ENCODE measurements around the gene CBLC.

The CBLC gene

DNA sequence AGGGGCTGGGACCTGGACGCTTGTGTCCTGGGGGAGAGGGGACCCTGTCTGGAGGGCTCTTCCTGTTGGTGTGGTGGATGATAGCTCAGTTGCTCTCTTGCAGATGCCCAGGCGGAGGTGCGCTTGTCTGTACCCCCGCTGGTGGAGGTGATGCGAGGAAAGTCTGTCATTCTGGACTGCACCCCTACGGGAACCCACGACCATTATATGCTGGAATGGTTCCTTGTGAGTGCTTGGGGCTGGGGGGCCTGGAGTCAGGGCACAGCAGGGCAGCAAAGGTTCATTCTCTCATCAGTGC is 33.4 kb downstream of the CBLC start:
- H3K9me3 ChIP-seq (ENCODE audit: control insufficient read depth, insufficient read depth, low read depth, low read length): no peaks in the 10 kb centered on the region
- H3K27ac ChIP-seq (ENCODE audit: extremely low read depth, low read depth, low read length): no peak overlapping the region
- H3K4me3 ChIP-seq (ENCODE audit: low read depth, low read length): no peak overlapping the region
- ChIA-PET POLR2A (interaction anchor here (0.5 kb wide), 1 partner anchor 35 kb away, joined by 3 read pairs; no protein-coding TSS in a partner anchor), CTCF (interaction anchor here (0.6 to 0.7 kb wide), 2 partner anchors 120 to 224 kb away, joined by 3 read pairs; no protein-coding TSS in a partner anchor)
- peaks cover 8% of the 10 kb centered on the region for H3K4me1 ChIP-seq (ENCODE audit: control insufficient read depth, insufficient read depth, low read length)
- TF ChIP-seq ZNF76 (tag by site-specific recombination; IDR thresholded peaks at IDR 0.05; ENCODE audit: borderline replicate concordance, low read depth): no peak
- TF ChIP-seq ZNF544 (tag by site-specific recombination; IDR thresholded peaks at IDR 0.05): no peak
- TF ChIP-seq ZNF341 (tag by site-specific recombination; IDR thresholded peaks at IDR 0.05; ENCODE audit: low read depth): no peak
- TF ChIP-seq ZNF449 (tag by site-specific recombination; IDR thresholded peaks at IDR 0.05): no peak
- TF ChIP-seq EGR2 (tag by site-specific recombination; IDR thresholded peaks at IDR 0.05; ENCODE audit: low read depth): no peak
- no peak for TF ChIP-seq HOXC10 (CRISPR knock-in tag; IDR thresholded peaks at IDR 0.05)
- TF ChIP-seq PRDM1 (tag by site-specific recombination; IDR thresholded peaks at IDR 0.05): no peak
- TF ChIP-seq ZNF530 (tag by site-specific recombination; IDR thresholded peaks at IDR 0.05; ENCODE audit: low read depth): no peak
- TF ChIP-seq SETDB1 (IDR thresholded peaks at IDR 0.05; ENCODE audit: insufficient read length, low read length): no peak
- no peak for TF ChIP-seq ZFHX2 (tag by site-specific recombination; conservative IDR thresholded peaks at IDR 0.05)
- TF ChIP-seq ZNF660 (tag by site-specific recombination; IDR thresholded peaks at IDR 0.05): no peak
- no peak for TF ChIP-seq ZNF175 (tag by site-specific recombination; IDR thresholded peaks at IDR 0.05)
- no peak for TF ChIP-seq ZNF394 (tag by site-specific recombination; IDR thresholded peaks at IDR 0.05; ENCODE audit: borderline replicate concordance)
- TF ChIP-seq ZNF571 (tag by site-specific recombination; IDR thresholded peaks at IDR 0.05): no peak
- TF ChIP-seq ZBTB11 (tag by site-specific recombination; conservative IDR thresholded peaks at IDR 0.05; ENCODE audit: low read depth): no peak
- H3K36me3 ChIP-seq (ENCODE audit: control insufficient read depth in 2 of 2, insufficient read depth in 1 of 2, low read length in 2 of 2): peaks cover 0 to 21% of the 10 kb centered on the region in 2 experiments; a peak in 1 of 3 replicates

DNA sequence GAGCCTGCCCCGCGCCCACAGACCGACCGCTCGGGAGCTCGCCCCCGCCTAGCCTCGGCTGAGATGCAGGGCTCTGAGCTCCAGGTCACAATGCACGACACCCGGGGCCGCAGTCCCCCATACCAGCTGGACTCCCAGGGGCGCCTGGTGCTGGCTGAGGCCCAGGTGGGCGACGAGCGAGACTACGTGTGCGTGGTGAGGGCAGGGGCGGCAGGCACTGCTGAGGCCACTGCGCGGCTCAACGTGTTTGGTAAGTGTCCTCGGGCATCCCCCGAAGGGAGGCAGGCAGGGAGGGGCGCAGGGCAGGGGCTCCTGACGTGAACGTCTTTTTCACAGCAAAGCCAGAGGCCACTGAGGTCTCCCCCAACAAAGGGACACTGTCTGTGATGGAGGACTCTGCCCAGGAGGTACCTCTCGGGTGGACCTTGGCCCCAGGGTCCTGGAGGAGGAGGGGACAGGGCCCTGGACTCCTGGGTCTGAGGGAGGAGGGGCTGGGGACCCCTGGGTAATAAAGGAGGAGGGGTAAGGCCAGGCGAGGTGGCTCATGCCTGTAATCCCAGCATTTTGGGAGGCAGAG is 34.5 kb downstream of the CBLC start:
- TF ChIP-seq ZNF785 (tag by site-specific recombination; IDR thresholded peaks at IDR 0.05) (no peak), ZNF37A (tag by site-specific recombination; IDR thresholded peaks at IDR 0.05) (no peak), ZNF701 (tag by site-specific recombination; IDR thresholded peaks at IDR 0.05) (no peak), ZNF530 (tag by site-specific recombination; IDR thresholded peaks at IDR 0.05; ENCODE audit: low read depth) (no peak), ZNF544 (tag by site-specific recombination; IDR thresholded peaks at IDR 0.05) (no peak), ZNF837 (tag by site-specific recombination; IDR thresholded peaks at IDR 0.05) (no peak), ZFP3 (tag by site-specific recombination; IDR thresholded peaks at IDR 0.05; ENCODE audit: low read depth) (no peak), HOXA7 (CRISPR knock-in tag; IDR thresholded peaks at IDR 0.05; ENCODE audit: borderline replicate concordance) (no peak), ZNF132 (tag by site-specific recombination; IDR thresholded peaks at IDR 0.05; ENCODE audit: borderline replicate concordance) (no peak), ZNF843 (tag by site-specific recombination; IDR thresholded peaks at IDR 0.05) (no peak), PRDM1 (tag by site-specific recombination; IDR thresholded peaks at IDR 0.05) (no peak)
- POLR2A ChIA-PET: interaction anchor here (1.0 kb wide), 1 partner anchor 34 kb away, joined by 3 read pairs; the partner anchor contains the start of gene NECTIN2
- H3K4me3 ChIP-seq (ENCODE audit: low read depth, low read length): no peak overlapping the region
- H3K27ac ChIP-seq (ENCODE audit: extremely low read depth, low read depth, low read length): no peak overlapping the region
- CTCF ChIA-PET: no interaction called here
- no peaks in the 10 kb centered on the region for H3K9me3 ChIP-seq (ENCODE audit: control insufficient read depth, insufficient read depth, low read depth, low read length)
- peaks cover 0 to 21% of the 10 kb centered on the region in 2 experiments; a peak in 1 of 3 replicates for H3K36me3 ChIP-seq (ENCODE audit: control insufficient read depth in 2 of 2, insufficient read depth in 1 of 2, low read length in 2 of 2)
- peaks cover 8% of the 10 kb centered on the region for H3K4me1 ChIP-seq (ENCODE audit: control insufficient read depth, insufficient read depth, low read length)
